Esophagus squamous epithelium (tissue), 4 donors: ENCODE results near the gene ATG9B.

Source experiments
- CTCF ChIP-seq, 6 experiments: fragments of 450-650 bp in 4 of 6; fragments of 200-600 bp in 2 of 6; sonication (generic) in 2 of 6; IDR thresholded peaks; one replicate each; pipeline ENCODE4 v1.5.1; 2016 to 2019; ENCODE audit warnings: antibody characterized with exemption in 6 of 6, mild to moderate bottlenecking in 4 of 6, moderate library complexity in 4 of 6
- POLR2A ChIP-seq, 4 donors: fragments of 450-650 bp; IDR thresholded peaks; one replicate each; pipeline ENCODE4 v1.6.1; 2017; ENCODE audit warnings: antibody characterized with exemption in 4 of 4, mild to moderate bottlenecking in 4 of 4, moderate library complexity in 3 of 4

GRCh38 chr7:151018421-151019129 lies 5.7 kb downstream of the ATG9B start:
- TF ChIP-seq CTCF (IDR thresholded peaks at IDR 0.05) (peak in 2 of 6 experiments; percentile 3 to 6), POLR2A (IDR thresholded peaks at IDR 0.05) (no peak)
